ENCODE results near the gene PRXL2C. TPM values are rescaled to one million over a fixed set of nuclear protein-coding genes. Genes with fewer than 3 reads are reported as not detected.

PRXL2C gene
- total and polyA plus RNA-seq, 9 of the 15 experiments (the other 6 are each of a cell fraction or from before 2014, with no cell fraction given) = 3.6 to 15.3 (median 10.6) TPM

- no peak for TF ChIP-seq TCFL5 (CRISPR knock-in tag; conservative IDR thresholded peaks at IDR 0.05)
- no peak for TF ChIP-seq SMAD2 (IDR thresholded peaks at IDR 0.05; ENCODE audit: low read depth, low read length)
- no peak for TF ChIP-seq ZNF197 (CRISPR knock-in tag; IDR thresholded peaks at IDR 0.05; ENCODE audit: low read depth)
- no peak for TF ChIP-seq THAP12 (CRISPR knock-in tag; IDR thresholded peaks at IDR 0.05)
- TF ChIP-seq CXXC5 (CRISPR knock-in tag; IDR thresholded peaks at IDR 0.05) = peak; percentile 84
- TF ChIP-seq ZEB2 (IDR thresholded peaks at IDR 0.05) = 0 out of 2 replicates have a peak, but pooled peaks have one; percentile 33
- no peak for TF ChIP-seq ZNF239 (CRISPR knock-in tag; IDR thresholded peaks at IDR 0.05)
- TF ChIP-seq DEAF1 (CRISPR knock-in tag; IDR thresholded peaks at IDR 0.05) = no peak
- TF ChIP-seq DDX20 (tag; IDR thresholded peaks at IDR 0.05; ENCODE audit: low read depth) = no peak
- no peak for TF ChIP-seq ZSCAN29 (IDR thresholded peaks at IDR 0.05)
- TF ChIP-seq FOXP1 (CRISPR knock-in tag; IDR thresholded peaks at IDR 0.05) = no peak
- peak; percentile 87 for TF ChIP-seq NFYB (IDR thresholded peaks at IDR 0.05; ENCODE audit: extremely low read depth, insufficient read length)
- no peak for TF ChIP-seq PRPF4 (IDR thresholded peaks at IDR 0.05; ENCODE audit: insufficient read depth, low read depth, low read length, poor library complexity, severe bottlenecking)
- no peak for TF ChIP-seq MXI1 (IDR thresholded peaks at IDR 0.05; ENCODE audit: low read depth, low read length)
- TF ChIP-seq RFX7 (CRISPR knock-in tag; IDR thresholded peaks at IDR 0.05) = no peak
- no peak for TF ChIP-seq CBX8 (IDR thresholded peaks at IDR 0.05; ENCODE audit: borderline replicate concordance, extremely low read depth, low read depth, low read length, poor library complexity, severe bottlenecking)
- TF ChIP-seq CTCFL (IDR thresholded peaks at IDR 0.05; ENCODE audit: borderline replicate concordance, insufficient read depth, low read depth, low read length, poor library complexity, severe bottlenecking) = peak; percentile 61
- TF ChIP-seq LARP7 (IDR thresholded peaks at IDR 0.05) = no peak
- TF ChIP-seq DMBX1 (CRISPR knock-in tag; IDR thresholded peaks at IDR 0.05; ENCODE audit: borderline replicate concordance) = no peak
- no peak for TF ChIP-seq ZNF175 (CRISPR knock-in tag; IDR thresholded peaks at IDR 0.05; ENCODE audit: low read depth)
- TF ChIP-seq RBM15 (IDR thresholded peaks at IDR 0.05; ENCODE audit: insufficient read depth, low read length) = no peak
- TF ChIP-seq RFX5 (IDR thresholded peaks at IDR 0.05; ENCODE audit: low read depth, low read length) = 0 out of 2 replicates have a peak, but pooled peaks have one; percentile 20
Measured at GRCh38 chr9:96619491-96620180, 35.5 kb downstream of the PRXL2C start, which contains the start of gene CDC14B (continued).
